Loucy (cell line): ENCODE data around the gene MYO18B.

Experiments
- EZH2phosphoT487 ChIP-seq: fragments of 200-600 bp; IDR thresholded peaks from 2 replicates; pipeline ENCODE4 v1.6.1; 2018; ENCODE audit warnings: antibody characterized with exemption, mild to moderate bottlenecking, moderate library complexity, borderline replicate concordance
- TF ChIP-seq, protein P1 (sequence below): fragments of 200-600 bp; sonication (generic); conservative IDR thresholded peaks from 2 replicates; pipeline ENCODE4 v1.5.1; 2014; ENCODE audit warnings: mild to moderate bottlenecking, antibody characterized with exemption, low read length

DNA sequence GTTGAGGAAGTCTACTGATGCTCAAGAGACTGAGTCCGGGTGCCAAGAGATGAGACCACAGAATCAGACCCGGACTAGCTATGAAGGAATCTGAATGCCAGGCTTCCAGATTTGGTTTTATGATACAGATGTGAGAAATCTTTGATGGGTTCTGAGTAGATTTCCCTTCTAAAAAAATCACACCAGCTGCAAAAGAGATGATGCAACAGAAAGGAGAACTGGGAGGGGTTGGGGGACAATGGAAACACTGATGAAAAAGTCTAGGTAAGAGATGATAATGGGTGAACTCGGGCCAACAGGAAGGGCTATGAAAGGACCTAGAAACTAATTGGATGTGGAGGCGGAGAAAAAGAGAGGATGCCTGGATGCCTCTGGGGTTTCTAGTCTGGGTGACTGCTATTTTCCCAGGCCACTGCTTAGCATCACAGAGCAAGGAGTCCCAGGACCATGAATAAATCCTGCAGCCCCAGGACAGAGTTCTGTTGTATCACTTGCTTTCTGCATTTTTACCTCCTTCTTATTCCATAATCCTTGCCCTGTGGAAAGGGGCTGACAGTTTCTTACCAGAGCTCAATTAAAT lies 311.8 kb downstream of the MYO18B start:
- no peak for TF ChIP-seq EZH2phosphoT487
- TF ChIP-seq, protein P1, sequence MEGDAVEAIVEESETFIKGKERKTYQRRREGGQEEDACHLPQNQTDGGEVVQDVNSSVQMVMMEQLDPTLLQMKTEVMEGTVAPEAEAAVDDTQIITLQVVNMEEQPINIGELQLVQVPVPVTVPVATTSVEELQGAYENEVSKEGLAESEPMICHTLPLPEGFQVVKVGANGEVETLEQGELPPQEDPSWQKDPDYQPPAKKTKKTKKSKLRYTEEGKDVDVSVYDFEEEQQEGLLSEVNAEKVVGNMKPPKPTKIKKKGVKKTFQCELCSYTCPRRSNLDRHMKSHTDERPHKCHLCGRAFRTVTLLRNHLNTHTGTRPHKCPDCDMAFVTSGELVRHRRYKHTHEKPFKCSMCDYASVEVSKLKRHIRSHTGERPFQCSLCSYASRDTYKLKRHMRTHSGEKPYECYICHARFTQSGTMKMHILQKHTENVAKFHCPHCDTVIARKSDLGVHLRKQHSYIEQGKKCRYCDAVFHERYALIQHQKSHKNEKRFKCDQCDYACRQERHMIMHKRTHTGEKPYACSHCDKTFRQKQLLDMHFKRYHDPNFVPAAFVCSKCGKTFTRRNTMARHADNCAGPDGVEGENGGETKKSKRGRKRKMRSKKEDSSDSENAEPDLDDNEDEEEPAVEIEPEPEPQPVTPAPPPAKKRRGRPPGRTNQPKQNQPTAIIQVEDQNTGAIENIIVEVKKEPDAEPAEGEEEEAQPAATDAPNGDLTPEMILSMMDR, result no peak
